Measurements from ENCODE around the gene KRABD2.
"Not testable (repeated sequence)": the region's sequence is repeated elsewhere in the genome, so short reads cannot be mapped to it uniquely, and the experiment has no call there.

The KRABD2 gene

GRCh38 chr17:8401107-8401506 lies 24.6 kb upstream of the KRABD2 start:
- H3K27me3 ChIP-seq (ENCODE audit: low read depth) = peaks cover 56% of the 10 kb centered on the region
- H3K27ac ChIP-seq (replicated peaks) = no peak overlapping the region
- H3K4me1 ChIP-seq = no peaks in the 10 kb centered on the region
- H3K36me3 ChIP-seq = no peaks in the 10 kb centered on the region
- H3K9me3 ChIP-seq (replicated peaks) = no peaks in the 10 kb centered on the region
- TF ChIP-seq, protein P1, sequence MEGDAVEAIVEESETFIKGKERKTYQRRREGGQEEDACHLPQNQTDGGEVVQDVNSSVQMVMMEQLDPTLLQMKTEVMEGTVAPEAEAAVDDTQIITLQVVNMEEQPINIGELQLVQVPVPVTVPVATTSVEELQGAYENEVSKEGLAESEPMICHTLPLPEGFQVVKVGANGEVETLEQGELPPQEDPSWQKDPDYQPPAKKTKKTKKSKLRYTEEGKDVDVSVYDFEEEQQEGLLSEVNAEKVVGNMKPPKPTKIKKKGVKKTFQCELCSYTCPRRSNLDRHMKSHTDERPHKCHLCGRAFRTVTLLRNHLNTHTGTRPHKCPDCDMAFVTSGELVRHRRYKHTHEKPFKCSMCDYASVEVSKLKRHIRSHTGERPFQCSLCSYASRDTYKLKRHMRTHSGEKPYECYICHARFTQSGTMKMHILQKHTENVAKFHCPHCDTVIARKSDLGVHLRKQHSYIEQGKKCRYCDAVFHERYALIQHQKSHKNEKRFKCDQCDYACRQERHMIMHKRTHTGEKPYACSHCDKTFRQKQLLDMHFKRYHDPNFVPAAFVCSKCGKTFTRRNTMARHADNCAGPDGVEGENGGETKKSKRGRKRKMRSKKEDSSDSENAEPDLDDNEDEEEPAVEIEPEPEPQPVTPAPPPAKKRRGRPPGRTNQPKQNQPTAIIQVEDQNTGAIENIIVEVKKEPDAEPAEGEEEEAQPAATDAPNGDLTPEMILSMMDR (IDR thresholded peaks at IDR 0.05; ENCODE audit: borderline replicate concordance) = no peak
- no peak for DNase-seq
- intact Hi-C loops (cut with micrococcal nuclease) = no loop called here
- H3K4me3 ChIP-seq = no peak overlapping the region

- Histone ChIP-seq H3K4me1 (no peaks in the 10 kb centered on the region), H3K4me3 (no peak overlapping the region), H3K27ac (replicated peaks) (no peak overlapping the region), H3K9me3 (replicated peaks) (no peaks in the 10 kb centered on the region), H3K36me3 (no peaks in the 10 kb centered on the region), H3K27me3 (ENCODE audit: low read depth) (peaks cover 63% of the 10 kb centered on the region)
- TF ChIP-seq, protein P1 (IDR thresholded peaks at IDR 0.05; ENCODE audit: borderline replicate concordance) = no peak
- intact Hi-C loops (cut with micrococcal nuclease) = no loop called here
- DNase-seq = no peak
Measured at GRCh38 chr17:8398980-8399379, 22.5 kb upstream of the KRABD2 start.

DNA sequence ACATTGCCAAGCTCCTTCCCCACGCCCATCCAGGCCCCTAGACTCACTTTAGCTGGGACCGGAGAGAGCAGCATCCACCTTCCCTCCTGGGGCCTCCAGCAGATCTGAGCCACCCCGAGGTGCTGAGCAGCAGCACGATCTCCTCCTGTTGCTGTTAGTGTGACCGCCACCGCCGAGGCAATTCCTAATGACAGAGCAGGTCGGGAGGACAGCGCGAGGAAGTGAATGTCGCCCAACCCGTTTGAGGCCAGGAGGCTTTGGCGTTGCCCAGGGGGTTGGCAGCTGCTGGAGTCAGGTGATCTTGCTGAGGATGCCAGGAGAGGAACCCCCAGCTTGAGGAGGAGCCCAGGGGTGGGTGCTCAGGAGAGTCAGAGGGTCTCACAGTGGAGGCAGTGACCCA lies 21.1 kb upstream of the KRABD2 start, which contains the start of gene RNF222:
Gene RNF222 (minus strand): TSS at position 192 of the 400 bp plus-strand sequence. CDS start 4,366 bp downstream, outside the sequence.
- Histone ChIP-seq H3K4me1 (no peaks in the 10 kb centered on the region), H3K27ac (replicated peaks) (no peak within 1 kb of the TSS), H3K36me3 (no peaks in the 10 kb centered on the region), H3K27me3 (ENCODE audit: low read depth) (peaks cover 77% of the 10 kb centered on the region), H3K9me3 (replicated peaks) (no peaks in the 10 kb centered on the region), H3K4me3 (no peak within 1 kb of the TSS)
- no peak for DNase-seq
- intact Hi-C loops (cut with micrococcal nuclease) = no loop called here
- TF ChIP-seq, protein P1 (IDR thresholded peaks at IDR 0.05; ENCODE audit: borderline replicate concordance) = no peak

GRCh38 chr17:8394497-8394896 lies 18.0 kb upstream of the KRABD2 start:
- H3K4me3 ChIP-seq; H3K4me1 ChIP-seq; H3K36me3 ChIP-seq; H3K27ac ChIP-seq (replicated peaks); intact Hi-C loops (cut with micrococcal nuclease); H3K9me3 ChIP-seq (replicated peaks); DNase-seq: not testable (repeated sequence)
- peaks cover 78% of the 10 kb centered on the region for H3K27me3 ChIP-seq (ENCODE audit: low read depth)

DNA sequence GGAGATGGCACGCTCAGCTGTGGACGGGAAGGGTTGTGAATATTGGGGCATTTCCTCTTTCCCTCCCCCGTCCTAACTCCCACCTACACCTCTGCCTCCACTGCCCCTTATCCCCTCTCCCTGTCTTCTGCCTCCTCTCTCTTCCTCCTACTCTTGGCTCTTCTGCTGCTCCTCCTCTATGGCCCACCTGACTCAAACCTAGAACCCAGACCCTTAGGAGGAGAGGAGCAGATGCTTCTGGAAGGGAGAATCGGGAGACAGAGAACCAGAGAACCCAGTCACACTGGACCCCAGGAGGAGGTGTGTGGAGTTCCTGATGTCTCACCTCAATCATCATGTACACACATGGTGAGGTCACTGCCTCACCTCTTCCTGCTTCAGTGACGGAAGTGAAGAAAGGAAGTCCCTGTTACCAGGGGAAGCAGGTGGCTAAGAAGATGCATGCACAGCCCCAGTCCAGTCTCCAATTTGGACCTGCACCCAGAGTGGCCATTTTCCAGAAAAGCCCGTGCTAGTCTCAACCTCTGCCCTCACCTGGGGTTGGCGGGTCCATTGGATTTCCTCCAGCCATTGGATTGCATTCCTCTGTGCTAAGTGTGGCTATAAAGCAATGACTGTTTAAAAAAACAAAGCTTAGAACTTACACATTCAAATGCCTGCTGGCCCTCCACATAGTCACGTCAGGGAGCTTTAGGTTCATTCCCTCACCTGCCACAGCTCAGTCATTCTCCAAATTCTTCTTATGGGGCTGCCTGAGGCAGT lies 17.1 kb upstream of the KRABD2 start:
- intact Hi-C loops (cut with micrococcal nuclease) = no loop called here
- no peak for DNase-seq
- Histone ChIP-seq H3K27ac (replicated peaks) (no peak overlapping the region), H3K4me3 (no peak overlapping the region), H3K4me1 (no peaks in the 10 kb centered on the region), H3K9me3 (replicated peaks) (no peaks in the 10 kb centered on the region), H3K27me3 (ENCODE audit: low read depth) (peaks cover 70% of the 10 kb centered on the region), H3K36me3 (no peaks in the 10 kb centered on the region)
- TF ChIP-seq, protein P1 (IDR thresholded peaks at IDR 0.05; ENCODE audit: borderline replicate concordance) = no peak

DNA sequence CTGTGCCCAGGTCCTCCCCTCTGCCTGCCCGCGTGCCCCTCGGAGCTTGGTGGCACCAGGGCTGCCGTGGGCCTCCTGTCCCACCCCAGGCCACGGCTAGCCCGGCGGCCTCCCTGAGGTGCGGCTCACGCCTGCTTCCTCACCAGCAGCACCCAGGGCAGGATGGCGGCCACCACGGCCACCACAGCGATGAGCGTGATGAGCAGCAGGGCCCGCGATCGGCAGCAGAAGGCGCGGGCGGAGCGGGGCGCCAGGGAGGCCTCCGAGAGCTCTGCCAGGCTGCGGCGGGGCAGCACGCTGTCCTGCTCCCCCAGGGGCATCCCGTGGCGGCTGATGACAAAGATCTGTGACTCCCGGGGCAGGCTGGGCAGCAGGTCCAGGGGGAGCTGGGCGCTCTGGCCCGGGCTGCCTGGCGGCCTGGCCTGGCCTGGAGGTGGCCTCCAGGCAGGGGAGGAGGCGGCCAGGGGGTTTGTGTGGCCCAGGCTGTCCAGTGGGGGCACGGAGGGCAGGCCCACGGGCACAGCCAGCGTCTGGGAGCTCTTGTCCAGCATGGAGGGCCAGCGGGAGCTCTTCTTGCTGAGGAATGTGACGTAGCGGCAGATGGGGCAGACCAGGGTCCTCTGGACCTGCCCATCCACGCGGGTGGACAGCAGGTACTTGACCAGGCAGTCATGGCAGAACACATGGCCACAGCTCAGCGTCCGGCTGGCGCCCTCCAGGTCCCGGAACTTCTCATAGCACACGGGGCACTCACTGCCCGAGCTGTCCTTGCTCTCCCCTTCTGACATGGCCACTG lies 16.4 kb upstream of the KRABD2 start:
- peaks cover 62% of the 10 kb centered on the region for H3K27me3 ChIP-seq (ENCODE audit: low read depth)
- intact Hi-C loops (cut with micrococcal nuclease) = no loop called here

More for the DNA sequence above, 16.4 kb upstream of the KRABD2 start:
- no peak overlapping the region for H3K27ac ChIP-seq (replicated peaks)
- no peaks in the 10 kb centered on the region for H3K9me3 ChIP-seq (replicated peaks)
- no peak for DNase-seq
- TF ChIP-seq, protein P1 (IDR thresholded peaks at IDR 0.05; ENCODE audit: borderline replicate concordance) = no peak
- H3K4me1 ChIP-seq = no peaks in the 10 kb centered on the region
- H3K4me3 ChIP-seq = no peak overlapping the region
- no peaks in the 10 kb centered on the region for H3K36me3 ChIP-seq

All from left ventricle myocardium inferior (tissue), 1 donor.